GM21723 (cell line): ENCODE results near the gene THADA.
"Not testable (repeated sequence)": the region's sequence is repeated elsewhere in the genome, so short reads cannot be mapped to it uniquely, and the experiment has no call there.

ENCODE experiments used
- ATAC-seq: cut with Tn5 transposase; IDR thresholded peaks from one replicate; pipeline ENCODE4 v1.9.1; 2021; ENCODE audit warnings: mild to moderate bottlenecking, moderate library complexity; ENCODE audit not compliant: unreplicated experiment

THADA gene

DNA sequence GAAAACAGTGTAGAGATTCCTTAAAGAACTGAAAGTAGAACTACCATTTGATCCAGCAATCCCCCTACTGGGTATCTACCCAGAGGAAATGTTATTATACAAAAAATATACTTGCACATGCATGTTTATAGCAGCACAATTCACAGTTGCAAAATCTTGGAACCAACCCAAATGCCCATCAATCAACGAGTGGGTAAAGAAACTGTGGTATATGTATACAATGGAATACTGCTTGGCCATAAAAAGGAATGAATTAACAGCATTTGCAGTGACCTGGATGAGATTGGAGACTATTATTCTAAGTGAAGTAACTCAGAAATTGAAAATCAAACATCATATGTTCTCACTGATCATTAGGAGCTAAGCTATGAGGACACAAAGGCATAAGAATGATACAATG is 4.8 kb upstream of the THADA start:
- not testable (repeated sequence) for ATAC-seq

DNA sequence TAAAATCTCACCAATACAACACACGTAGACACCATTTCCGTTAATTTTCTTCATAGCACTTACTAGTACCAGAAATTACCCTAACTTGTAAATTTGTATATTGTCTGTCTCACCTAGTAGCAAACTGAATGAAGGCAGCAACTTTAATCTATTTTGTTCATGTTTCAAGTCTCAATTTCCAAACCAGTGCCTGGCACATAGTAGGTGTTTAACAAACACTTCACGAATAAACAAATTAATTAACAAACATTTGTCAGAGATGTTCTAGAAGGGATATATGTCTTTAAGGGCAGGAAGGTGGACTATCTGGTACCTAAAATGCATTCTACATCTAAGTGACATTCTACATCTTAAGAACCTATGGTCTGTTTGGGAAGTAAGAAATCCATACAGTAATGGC is 963 bp downstream of the THADA start:
- ATAC-seq, result no peak

DNA sequence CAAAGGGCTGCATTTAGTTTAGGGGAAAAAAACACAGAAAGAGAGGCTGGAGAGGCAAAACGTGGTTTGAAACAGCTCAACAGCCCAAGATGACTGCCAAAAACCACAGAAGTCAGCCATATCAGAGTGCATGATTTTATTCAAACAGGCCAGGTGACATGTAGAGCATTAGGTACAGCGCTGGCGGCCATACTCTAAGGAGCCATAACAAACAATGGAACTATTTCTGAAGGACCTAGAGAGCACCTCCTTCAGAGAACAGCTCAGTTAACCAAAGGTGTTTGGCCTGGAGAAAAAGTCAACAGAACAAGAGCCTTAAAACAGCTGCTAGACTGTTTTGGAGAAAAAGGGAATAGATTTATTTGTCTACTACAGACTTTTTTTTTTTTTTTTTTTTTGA is 2.6 kb downstream of the THADA start:
- no peak for ATAC-seq

DNA sequence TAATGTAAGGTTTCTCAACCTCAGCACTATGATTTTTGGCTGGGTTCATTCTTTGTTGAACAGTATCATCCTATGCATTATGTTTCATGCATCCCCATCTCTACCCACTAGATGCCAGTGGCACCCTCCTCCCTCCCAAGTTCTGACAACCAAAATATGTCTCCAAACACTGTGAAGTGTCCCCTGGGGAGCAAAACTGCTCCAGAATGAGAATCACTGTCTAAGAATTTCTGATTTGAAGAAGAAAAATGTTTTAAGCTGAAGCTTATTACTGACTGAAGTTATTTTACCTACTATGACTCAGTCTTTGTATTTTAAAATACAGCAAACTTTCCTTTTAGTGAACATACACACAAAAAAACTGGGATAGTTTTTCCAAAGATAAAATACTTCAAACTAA is 3.4 kb downstream of the THADA start:
- no peak for ATAC-seq

DNA sequence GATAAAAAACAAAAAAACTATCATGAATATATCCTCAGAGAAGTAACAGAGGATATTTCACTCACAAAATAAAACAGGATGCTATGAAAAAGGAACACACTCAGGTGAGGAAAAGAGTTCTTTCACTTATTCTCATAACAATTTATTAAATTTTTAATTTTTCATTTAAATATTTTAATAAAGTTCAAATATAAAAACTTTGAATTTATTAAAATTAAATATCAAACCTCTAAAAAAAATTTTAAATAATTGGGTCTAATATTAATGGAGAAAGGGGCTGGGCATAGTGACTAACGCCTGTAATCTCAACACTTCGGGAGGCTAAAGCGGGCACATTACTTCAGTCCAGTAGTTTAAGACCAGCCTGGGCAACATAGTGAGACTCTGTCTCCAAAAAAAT is 10.1 kb downstream of the THADA start:
- no peak for ATAC-seq

DNA sequence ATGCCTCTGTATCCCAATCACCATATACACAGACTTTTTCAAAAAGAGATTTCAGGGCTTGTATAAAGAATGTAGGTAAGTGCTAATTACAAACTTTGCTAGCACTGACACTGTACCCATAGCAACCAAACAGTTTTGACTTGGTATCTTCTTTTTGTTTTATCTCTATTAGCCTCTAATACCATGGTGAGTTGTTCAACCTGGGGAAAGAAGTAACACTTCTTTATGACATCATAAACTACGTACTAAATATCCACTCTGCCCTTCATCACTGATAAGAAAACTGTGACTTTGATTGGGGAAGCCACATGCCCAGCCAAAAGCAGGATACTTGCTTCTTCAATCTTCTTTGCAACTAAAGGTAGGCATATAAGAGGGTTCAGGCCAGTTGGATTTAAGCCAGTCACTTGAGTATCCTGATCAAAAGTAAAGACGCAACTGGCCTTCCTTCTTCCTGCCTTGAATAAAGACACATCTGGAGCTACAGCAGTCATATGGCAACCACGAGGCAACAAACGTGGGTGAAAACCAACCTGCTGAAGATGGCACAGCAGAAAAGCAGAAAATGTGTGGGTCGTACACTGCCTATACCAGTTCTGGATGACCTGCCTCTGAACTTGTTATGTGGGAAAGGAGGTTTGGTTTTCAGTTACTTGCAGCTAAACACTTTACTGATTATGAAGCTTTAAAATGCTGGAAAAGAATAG is 16.4 kb downstream of the THADA start:
- no peak for ATAC-seq

DNA sequence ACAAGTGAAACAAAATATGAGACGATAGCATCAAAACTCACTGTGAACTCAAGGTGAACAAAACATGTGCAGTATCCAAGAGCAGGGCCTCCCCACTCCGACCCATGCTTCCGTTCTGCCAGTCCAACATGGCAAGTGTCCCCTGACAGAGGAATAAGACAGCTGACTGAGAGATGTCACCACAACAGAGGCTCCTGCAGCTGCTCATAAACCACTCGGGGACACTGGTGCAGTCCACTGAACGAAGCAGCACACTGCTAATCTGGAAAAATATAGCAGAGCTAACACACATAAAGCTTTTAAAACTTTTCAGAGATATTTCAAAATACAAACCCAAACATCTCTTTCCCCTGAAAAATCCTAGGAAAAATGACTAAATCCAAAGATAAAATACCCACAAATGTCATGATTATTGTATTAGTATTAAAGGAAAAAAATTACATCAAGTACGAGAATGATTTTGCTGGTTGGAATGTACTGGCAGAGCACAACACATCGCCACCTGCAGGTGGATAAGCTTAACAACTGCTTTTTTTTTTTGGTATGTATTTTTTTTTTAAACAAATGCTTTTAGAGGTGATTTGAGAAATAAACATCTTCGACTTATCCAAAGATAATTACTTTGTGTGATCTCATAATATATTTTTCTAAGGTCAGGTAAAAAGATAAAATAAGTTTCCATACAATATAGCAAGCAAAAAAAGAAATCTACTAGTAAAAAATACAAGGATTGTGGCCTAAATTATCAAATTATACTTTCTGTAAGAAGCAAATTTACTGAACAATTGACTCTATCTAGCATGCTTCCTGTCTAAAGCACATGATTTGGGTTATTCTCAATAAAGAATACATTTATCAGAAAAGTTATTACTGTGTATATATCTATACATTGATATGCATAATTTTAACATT is 18.6 kb downstream of the THADA start:
- ATAC-seq, result no peak

DNA sequence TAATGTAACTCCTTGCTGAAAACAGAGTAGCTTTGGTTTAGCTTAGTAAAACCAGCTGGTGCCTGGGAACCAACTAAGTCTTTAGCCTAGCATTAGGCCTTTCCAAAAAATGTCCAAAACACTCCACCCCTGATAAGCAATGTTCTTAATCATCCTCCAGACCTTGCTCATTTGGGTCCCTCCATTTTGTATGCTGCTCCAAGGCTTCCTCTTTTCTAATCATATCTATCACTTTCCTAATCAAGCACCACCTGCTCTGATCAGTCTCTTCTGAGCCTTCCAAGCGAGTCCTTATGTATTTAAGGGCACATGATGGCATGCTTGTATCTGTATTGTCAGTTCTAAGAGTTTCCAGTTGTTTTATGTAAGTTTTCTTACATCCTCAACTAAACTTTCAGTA is 23.6 kb downstream of the THADA start:
- ATAC-seq, result no peak

DNA sequence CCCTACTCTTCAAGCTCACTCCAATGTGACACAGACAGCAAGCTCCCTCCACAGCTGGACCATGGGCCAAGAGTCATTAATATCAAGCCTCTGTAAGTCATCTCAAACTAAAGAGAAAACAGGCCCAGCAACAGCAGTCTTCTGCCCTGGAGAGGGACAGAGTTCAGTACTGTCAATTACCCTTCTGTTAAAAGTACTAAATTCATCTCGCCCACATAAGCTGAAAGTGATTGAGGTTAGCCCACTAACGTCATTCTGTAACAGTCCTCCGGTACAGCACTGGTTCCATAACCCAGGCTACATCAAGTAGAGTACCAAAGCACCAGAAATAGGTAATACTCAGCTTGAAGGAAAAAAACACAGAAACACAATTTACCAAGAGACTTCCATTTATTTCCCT is 25.9 kb downstream of the THADA start:
- ATAC-seq, result peak; percentile 83

DNA sequence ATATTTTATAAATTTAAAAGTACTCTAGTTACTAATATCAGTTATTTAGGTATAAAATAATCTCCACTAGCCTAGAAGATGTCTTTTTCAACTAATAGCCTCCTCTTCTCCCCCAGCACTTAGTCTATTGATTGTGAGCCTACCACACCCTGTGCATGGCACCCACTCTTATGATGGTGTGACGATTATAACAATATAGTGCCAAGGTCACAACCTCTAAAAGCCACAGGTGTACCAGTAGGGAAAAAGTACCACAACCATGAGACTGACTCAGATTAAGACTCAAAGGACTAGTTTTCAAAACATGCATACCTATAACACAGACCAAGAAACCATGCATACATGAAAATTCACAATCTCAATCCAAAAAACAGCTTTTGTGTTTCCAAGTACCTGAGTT is 27.6 kb downstream of the THADA start:
- ATAC-seq, result no peak

DNA sequence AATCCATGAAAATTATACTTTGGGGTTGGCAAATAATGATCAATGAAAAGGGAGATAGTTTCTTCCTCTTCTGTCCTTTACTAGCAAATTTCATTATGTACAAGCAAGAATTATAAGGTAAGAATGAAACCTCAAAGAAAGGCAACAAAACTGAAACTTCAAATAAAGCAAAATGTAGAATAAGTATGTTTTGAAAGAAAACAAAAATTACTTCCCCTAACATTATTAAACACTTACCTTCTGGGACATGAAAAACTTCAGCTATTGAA is 29.4 kb downstream of the THADA start:
- peak; percentile 48 for ATAC-seq

DNA sequence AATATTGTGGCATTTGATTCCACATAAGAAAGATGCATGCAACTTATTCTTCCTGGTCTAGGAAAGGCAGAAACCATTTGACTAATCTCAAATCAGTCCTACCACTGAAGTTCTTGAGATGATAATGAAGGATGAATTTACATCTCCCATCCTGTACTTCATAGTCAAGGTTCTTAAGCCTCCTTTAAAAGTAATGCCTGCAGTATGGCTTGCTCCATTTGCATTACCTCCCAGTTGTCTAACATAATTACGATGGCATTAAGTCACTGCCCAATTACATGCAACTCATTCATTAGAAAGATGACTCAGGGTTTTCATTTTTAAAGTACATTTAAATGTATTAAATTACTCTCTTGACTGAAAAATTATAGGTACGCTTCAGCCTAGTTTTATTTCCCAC is 32.2 kb downstream of the THADA start:
- no peak for ATAC-seq

DNA sequence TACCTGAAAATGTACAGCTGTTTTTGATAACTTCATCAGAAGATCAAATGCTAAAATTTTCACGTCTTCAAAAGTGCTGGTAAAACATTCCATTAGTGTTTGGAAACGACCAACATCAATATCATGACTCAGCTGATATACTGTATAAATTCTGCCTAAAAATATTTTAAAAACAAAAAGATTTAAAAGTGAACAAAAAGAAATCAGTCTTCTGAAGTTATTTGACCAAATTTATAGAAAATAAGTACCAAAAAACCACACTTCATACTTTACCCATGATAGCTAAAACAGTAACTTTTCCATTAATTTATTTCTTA is 35.6 kb downstream of the THADA start:
- no peak for ATAC-seq

DNA sequence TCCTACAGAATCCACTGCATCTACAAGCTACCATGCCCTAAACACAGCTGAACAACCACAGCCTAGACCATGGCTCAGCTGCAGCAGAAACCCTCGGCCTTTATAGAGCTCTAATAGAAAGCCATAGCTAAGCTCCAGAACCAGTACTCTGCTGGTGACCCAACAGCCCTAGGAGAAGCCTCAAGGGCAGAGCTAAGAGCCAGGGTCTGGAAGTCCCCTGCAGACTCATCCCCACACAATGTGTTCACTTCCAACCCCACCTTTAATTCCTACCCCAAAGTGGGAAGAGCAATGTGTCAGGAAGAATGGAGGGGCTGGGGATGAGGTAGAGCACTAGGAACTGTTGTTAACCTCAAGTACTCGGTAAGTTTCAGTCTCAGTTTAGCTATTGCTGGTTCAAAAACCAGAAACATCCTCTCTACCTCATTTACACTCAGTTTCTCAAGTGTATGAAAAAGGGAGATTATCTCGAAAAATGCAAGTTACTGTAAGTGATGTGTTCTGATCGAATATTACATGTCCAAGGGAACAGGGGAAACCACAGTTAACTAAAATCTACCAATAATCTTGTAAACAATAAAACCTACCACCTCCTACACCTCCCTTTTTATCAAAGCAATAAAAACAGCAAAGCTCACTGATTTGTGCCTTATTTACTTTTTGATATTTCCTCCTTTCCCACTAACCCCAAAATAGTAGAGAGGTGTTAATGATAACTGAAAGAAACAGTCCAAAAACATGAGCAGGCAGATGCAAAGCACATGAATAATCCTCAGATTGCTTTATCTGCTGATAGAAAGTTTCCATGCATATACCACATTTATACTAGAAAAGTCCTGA is 36.2 kb downstream of the THADA start:
- ATAC-seq, result peak; percentile 93

DNA sequence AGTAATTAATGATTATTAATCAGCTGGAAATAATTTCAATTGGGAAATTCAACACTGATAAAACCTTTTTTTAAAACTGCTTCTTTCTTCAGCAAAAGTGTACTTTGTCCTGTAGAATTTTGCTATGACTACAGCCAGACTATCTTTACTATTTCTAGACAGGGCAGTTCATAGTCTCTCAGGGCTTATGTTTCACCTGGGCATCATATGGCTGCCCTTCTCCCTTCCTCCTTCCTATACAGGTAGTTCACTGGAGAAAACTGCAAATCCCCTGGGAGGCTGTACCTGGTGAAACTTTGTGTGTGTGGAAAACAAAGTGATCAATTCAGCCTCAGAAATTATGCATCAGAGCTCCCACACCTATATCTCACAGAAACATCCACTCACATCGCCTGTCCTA is 38.6 kb downstream of the THADA start:
- ATAC-seq, result no peak

DNA sequence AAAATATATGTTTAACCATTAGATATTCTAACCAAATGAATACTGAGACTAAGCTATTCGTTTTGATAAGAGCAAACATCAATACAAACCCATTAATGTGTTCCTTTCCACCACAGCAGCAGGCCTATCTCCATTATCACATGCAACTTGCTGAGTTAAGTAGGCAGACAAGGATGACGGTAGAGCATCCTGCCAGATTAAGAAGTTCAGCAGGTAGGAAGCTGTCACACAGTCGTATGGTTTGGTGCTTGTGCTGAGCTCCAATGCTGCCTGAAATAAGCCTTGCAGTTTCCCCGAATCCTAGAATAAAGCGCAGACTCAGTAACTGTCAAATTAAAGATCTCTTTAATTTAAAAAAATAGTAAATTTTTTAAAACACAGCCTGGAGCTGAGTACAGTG is 39.6 kb downstream of the THADA start:
- no peak for ATAC-seq

DNA sequence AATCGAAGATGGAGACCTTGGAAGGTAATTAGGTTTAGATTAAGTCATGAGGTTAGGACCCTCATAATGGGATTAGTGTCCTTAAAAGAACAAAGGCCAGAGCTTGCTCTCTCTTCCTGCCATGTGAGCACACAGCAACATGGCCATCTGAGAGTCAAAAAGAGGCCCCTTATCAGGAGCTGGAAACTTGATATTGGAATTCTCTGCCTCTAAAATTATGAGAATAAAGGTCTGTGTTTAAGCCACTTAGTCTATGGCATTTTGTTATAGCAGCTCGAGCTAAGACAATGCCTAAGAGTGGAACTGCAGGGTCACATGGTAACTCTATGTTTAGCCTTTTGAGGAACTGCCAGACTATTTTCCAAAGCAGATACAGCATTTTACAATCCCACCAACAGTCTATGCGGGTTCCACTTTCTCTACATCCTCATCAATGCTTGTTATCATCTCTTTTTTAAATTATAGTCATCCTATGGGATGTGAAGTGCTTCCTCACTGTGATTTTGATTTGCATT is 42.4 kb downstream of the THADA start:
- ATAC-seq, result no peak

DNA sequence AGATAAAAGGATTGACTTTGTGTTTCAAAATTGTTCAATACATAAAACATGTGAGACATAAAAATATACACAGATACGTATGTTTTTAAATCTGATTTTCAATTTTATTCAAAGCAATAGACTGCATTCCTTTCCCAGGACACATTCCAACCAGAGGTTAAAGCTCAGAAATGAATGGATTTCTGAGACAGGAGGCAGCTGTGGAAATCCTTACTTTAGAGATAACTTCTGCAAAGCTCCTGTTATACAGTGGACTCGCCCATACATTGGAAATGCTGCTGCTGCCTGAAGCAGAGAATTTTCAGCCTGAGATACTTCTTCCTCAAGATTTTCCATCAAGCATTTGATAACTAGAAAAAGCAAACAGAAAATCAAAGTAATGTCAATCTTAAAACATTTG is 43.8 kb downstream of the THADA start:
- no peak for ATAC-seq

DNA sequence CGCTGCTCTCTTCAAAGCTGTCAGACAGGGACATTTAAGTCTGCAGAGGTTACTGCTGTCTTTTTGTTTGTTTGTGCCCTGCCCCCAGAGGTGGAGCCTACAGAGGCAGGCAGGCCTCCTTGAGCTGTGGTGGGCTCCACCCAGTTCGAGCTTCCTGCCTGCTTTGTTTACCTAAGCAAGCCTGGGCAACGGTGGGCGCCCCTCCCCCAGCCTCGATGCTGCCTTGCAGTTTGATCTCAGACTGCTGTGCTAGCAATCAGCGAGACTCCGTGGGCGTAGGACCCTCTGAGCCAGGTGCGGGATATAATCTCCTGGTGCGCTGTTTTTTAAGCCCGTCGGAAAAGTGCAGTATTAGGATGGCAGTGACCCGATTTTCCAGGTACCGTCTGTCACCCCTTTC is 47.5 kb downstream of the THADA start:
- not testable (repeated sequence) for ATAC-seq

DNA sequence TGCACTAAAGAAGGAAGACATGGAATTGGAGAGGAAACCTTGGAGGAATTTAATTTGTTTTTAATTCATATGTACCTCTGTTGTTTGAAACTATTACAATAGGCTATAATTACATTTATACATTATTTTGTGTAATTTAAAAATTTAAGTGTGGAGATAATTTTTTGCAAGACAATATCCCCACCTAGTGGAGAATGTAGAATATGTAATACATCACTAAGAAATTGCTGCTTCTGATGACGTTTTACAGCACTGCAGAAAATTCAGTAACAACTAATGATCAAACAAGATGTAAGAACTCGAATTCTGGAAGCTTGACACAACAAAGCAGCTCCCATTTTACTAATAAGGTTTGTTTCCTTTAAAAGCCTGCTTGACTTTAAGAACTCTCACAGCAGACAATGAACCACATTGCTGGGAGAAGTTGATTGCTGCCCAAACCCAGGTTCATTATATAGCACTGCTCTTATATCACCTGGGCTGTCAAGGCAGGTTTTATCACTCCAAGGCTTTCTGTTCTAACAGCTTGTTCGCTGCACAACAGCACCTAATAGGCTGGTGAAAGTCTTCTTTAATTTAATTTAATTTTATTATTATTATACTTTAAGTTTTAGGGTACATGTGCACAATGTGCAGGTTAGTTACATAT is 53.4 kb downstream of the THADA start:
- ATAC-seq, result no peak

DNA sequence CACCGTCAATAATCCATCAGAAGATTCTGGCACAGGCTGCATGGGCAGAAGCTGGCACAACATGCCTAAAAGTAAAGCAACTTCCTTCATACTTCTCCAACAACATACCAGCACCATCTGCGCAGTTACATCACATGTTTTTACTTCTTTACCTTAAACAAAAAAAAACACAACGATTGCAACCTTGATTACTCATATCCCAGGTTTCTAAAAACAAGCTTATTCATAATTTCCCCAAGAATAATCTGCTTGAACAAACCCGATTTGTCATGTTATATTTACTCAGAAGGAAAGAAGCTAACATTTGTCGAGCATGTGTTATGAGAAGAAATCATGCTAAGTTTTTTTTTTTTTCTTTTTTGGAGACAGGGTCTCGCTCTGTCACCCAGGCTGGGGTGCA is 54.7 kb downstream of the THADA start:
- no peak for ATAC-seq
